Fibroblast of pulmonary artery (primary cell): ENCODE measurements around the gene TMEM198.

Experiments used
- DNase-seq: peaks from one replicate; pipeline ENCODE4 v3.0.0-alpha.2; 2010; ENCODE audit warnings: low read depth
- H3K4me3 ChIP-seq: replicated peaks from 2 replicates; pipeline ENCODE4 v1.5.1; 2011; ENCODE audit warnings: low read depth, mild to moderate bottlenecking, control low read depth, low read length, moderate library complexity
- TF ChIP-seq, protein P1 (sequence below): IDR thresholded peaks from 2 replicates; pipeline ENCODE4 v1.5.1; 2011; ENCODE audit warnings: mild to moderate bottlenecking, control low read depth, low read length, inconsistent platforms; ENCODE audit errors: missing control alignments

TMEM198 gene, protein sequence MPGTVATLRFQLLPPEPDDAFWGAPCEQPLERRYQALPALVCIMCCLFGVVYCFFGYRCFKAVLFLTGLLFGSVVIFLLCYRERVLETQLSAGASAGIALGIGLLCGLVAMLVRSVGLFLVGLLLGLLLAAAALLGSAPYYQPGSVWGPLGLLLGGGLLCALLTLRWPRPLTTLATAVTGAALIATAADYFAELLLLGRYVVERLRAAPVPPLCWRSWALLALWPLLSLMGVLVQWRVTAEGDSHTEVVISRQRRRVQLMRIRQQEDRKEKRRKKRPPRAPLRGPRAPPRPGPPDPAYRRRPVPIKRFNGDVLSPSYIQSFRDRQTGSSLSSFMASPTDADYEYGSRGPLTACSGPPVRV

DNA sequence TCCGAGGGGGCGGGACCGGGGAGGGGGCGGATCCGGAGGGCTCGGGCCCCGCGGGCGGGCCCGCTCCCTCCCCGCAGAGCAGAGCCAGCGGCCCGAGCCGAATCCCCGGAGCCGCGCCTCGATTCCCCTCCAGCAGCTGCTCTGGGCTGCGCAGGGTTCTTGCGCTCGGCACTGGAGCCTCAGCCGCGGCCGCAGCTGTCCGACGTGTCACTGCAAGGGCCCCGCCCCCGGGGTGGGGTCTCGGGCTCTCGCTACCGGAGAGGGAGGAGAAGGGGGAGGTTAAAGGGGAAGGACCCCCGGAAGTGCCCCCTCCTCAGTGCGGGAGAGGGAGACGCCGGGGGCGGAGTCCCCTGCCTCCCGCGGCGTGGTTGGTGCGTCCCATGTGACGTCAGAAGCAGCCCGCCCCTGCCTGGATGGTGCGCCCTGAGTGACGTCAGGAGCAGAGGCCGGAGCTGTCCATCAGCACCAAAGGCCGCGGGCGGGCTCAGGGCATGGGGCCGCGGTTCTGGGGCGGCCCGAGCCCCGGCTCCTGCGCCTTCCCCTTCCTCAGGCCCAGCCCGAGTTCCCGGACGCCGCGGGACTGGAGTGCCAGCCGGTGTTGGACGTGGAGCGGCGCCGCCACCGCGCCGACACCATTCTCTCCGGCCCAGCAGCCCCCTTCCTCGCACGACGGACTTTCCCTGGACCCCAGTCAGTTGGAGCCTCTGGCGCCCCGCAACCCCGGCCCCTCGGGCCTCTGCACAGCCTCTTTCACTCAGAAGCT lies at the start of gene TMEM198, which contains the start of gene CHPF:
Gene TMEM198, plus strand, starts transcription at position 433 of the 763 bp plus-strand sequence. CDS start 700 bp downstream, outside the sequence.
Gene CHPF, minus strand, starts transcription at position 214 of the 763 bp plus-strand sequence. CDS start 271 bp downstream, outside the sequence.
- H3K4me3 ChIP-seq, result peak within 1 kb of the TSS; percentile 65
- DNase-seq, result peak; percentile 98
- TF ChIP-seq, protein P1, sequence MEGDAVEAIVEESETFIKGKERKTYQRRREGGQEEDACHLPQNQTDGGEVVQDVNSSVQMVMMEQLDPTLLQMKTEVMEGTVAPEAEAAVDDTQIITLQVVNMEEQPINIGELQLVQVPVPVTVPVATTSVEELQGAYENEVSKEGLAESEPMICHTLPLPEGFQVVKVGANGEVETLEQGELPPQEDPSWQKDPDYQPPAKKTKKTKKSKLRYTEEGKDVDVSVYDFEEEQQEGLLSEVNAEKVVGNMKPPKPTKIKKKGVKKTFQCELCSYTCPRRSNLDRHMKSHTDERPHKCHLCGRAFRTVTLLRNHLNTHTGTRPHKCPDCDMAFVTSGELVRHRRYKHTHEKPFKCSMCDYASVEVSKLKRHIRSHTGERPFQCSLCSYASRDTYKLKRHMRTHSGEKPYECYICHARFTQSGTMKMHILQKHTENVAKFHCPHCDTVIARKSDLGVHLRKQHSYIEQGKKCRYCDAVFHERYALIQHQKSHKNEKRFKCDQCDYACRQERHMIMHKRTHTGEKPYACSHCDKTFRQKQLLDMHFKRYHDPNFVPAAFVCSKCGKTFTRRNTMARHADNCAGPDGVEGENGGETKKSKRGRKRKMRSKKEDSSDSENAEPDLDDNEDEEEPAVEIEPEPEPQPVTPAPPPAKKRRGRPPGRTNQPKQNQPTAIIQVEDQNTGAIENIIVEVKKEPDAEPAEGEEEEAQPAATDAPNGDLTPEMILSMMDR, result no peak

DNA sequence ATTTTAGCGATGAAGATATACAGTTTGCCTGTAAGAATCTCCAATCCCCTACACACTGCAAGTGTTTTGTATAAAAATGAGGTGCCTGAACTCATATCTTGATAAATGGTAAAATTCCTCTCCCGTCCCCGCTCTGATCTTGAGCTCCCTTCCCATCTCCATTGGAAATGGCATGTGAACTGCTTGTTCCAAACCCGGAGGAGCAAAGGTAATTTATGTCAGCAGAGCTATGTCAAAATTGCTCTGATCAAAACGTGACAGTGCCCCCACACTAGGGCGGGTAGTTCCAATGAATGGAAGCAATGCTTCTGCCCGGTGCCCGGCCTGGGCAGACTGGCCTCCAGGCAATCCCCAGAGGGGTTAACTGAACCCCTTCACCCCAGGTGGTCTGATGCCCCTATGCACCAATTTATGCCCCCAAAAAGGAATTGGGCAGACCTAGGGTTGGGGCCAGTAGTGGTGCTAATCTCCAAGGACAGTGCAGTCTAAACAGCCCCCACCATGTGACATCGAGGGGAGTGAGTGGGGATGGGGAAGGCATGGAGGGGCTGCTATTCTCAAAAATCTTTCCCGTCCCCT lies 48.8 kb upstream of the TMEM198 start:
- DNase-seq, result no peak
- H3K4me3 ChIP-seq, result no peak overlapping the region
- TF ChIP-seq, protein P1, result no peak

DNA sequence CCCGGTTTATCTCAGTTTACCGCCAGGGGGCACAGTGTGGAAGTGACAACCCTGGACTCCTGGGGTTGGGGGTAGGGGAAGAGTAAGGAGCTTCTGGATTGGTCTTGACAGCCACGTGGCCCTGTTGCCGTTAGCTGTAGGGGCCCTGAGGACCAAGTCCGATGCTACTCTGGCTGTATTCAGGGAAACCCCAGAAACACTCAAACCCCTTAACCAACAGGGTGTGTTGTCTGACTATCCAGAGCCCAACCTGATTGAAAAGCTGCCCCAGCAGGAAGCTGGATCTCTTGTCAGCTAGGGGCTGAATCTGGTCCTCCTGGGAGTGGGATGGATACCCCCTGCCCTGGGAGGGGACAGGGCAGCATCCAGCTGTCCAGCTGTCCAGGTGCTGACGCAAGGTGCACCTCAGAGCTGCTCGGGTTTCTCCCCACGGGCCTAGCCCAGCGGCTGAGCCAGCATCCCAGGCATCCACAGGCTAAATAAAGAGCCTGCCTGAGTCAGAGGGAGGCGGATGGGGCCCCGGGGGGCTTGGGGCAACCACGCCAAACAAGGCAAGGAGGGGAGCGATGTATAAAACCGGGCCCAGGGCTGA lies 48.2 kb upstream of the TMEM198 start:
- no peak overlapping the region for H3K4me3 ChIP-seq
- DNase-seq, result peak; percentile 74
- TF ChIP-seq, protein P1, result peak; percentile 64

DNA sequence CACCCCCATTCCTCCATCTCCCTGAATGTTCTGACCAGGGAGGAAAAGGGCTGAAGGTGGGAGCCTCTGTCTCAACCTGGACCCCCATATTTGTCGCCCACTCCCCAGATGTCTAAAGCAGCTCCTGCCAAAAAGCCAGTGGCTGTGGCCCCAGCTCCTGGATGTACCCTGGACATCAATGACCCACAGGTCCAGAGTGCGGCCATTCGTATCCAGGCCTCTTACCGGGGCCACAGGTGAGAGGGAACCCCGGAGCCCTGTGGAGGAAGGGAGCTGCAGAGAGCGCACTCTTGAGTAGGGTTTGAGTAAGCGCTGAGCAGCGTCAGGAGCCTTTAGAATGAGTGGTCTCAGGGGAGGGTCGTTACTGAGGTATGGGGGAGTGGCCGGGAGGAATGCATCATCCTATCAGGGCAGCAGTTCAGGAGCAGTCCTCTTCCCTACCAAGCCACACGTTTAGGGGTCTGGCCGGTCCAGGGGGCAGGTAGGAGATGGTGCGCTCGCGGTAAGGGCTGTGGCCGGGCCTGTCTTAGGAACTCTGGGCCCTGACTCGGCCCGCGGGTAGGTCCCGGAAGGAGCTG lies 47.5 kb upstream of the TMEM198 start:
- no peak overlapping the region for H3K4me3 ChIP-seq
- TF ChIP-seq, protein P1, result no peak
- DNase-seq, result no peak

DNA sequence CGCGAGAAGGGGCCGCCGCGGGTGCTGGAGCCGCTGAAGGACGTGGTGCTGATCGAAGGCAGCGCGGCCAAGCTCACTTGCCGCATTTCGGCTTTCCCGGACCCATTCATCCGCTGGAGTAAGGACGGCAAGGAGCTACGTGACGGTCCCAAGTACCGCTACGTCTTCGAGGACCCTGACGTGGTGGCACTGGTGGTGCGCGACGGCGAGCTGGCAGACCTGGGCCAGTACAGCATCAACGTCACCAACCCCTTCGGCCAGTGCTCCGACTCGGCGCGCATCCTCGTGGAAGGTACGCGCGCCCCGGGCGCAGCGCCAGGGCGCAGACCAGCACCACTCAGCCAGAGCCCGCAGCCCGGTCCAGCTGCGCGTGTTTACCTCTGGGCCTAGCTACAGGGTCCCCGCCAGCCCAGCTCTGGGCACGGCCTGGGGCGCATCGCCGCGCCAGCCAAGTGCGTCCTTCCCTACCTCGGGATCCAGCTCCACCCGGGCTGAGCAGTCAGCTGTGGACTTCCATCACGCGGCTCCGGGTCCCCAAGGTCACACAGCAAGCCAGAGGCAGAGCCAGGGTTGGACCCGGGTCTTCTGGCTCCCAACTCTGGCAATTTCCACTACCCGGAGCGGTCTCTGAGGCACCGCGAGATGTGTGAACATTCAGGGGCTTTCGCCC lies 46.9 kb upstream of the TMEM198 start:
- TF ChIP-seq, protein P1, result no peak
- H3K4me3 ChIP-seq, result peak overlapping the region; percentile 90
- DNase-seq, result no peak
